Mesothelial cell of epicardium (in vitro differentiated cells): Measurements from ENCODE around the gene TEN1. TPM values are rescaled to one million over a fixed set of nuclear protein-coding genes. Genes with fewer than 3 reads are reported as not detected.
A peak's percentile ranks its signal among the peaks of the same experiment; 100 is the strongest.

Experiments
- DNase-seq, 2 experiments: peaks; one replicate each; pipeline ENCODE4 v3.0.0; 2021; ENCODE audit warnings: low spot score in 2 of 2; ENCODE audit not compliant: unreplicated experiment in 2 of 2
- H3K27ac Mint-ChIP-seq: 2 replicates; pipeline ENCODE4 v1.8.0; 2021; ENCODE audit warnings: mixed read lengths
- H3K27me3 Mint-ChIP-seq: 2 replicates; pipeline ENCODE4 v1.8.0; 2021; ENCODE audit warnings: low read depth, mixed read lengths
- H3K36me3 Mint-ChIP-seq: 2 replicates; pipeline ENCODE4 v1.8.0; 2021; ENCODE audit warnings: mixed read lengths
- H3K4me1 Mint-ChIP-seq: 2 replicates; pipeline ENCODE4 v1.8.0; 2021; ENCODE audit warnings: mixed read lengths
- H3K4me3 Mint-ChIP-seq: 2 replicates; pipeline ENCODE4 v1.8.0; 2021; ENCODE audit warnings: mild to moderate bottlenecking, moderate library complexity, mixed read lengths
- H3K9me3 Mint-ChIP-seq: 2 replicates; pipeline ENCODE4 v1.8.0; 2021; ENCODE audit warnings: mixed read lengths
- total RNA-seq: library from RNA; stranded (reverse); gene quantifications from 3 replicates; pipeline ENCODE4 v1.2.1, GENCODE V29; 2021
- TF ChIP-seq, protein P1 (sequence below): fragments of 200-600 bp; sonication (generic); IDR thresholded peaks from one replicate; pipeline ENCODE4 v1.5.0; 2021; ENCODE audit warnings: antibody characterized with exemption; ENCODE audit not compliant: unreplicated experiment

TEN1 gene
- total RNA-seq, 1 donor from 2014 or later, result 35.5 TPM

DNA sequence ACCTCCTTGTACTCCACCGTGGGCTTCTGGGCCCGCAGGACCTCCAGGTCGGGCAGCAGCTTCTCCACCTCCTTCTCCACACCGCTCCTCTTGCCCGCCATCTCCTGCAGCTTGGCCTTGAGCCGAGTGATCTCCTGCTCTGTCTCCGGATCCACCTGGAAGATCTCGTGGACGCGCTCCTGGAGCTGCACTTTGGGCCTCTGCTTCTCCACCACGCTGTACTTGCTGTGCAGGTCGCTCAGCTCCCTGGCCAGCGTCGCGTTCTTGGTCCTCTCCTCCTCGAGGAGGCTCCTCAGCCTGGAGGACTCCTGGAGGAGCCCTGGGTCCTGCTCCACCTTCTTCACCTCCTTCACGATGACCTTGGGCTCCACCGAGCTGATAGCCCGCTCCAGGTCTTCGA lies 30.4 kb downstream of the TEN1 start:
- Mint-ChIP-seq H3K4me3 (no peak overlapping the region), H3K27me3 (peaks cover 2% of the 10 kb centered on the region), H3K9me3 (no peaks in the 10 kb centered on the region), H3K27ac (no peak overlapping the region), H3K4me1 (peaks cover 11% of the 10 kb centered on the region), H3K36me3 (peaks cover 11% of the 10 kb centered on the region)
- TF ChIP-seq, protein P1, sequence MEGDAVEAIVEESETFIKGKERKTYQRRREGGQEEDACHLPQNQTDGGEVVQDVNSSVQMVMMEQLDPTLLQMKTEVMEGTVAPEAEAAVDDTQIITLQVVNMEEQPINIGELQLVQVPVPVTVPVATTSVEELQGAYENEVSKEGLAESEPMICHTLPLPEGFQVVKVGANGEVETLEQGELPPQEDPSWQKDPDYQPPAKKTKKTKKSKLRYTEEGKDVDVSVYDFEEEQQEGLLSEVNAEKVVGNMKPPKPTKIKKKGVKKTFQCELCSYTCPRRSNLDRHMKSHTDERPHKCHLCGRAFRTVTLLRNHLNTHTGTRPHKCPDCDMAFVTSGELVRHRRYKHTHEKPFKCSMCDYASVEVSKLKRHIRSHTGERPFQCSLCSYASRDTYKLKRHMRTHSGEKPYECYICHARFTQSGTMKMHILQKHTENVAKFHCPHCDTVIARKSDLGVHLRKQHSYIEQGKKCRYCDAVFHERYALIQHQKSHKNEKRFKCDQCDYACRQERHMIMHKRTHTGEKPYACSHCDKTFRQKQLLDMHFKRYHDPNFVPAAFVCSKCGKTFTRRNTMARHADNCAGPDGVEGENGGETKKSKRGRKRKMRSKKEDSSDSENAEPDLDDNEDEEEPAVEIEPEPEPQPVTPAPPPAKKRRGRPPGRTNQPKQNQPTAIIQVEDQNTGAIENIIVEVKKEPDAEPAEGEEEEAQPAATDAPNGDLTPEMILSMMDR, result no peak
- DNase-seq, result no peak

DNA sequence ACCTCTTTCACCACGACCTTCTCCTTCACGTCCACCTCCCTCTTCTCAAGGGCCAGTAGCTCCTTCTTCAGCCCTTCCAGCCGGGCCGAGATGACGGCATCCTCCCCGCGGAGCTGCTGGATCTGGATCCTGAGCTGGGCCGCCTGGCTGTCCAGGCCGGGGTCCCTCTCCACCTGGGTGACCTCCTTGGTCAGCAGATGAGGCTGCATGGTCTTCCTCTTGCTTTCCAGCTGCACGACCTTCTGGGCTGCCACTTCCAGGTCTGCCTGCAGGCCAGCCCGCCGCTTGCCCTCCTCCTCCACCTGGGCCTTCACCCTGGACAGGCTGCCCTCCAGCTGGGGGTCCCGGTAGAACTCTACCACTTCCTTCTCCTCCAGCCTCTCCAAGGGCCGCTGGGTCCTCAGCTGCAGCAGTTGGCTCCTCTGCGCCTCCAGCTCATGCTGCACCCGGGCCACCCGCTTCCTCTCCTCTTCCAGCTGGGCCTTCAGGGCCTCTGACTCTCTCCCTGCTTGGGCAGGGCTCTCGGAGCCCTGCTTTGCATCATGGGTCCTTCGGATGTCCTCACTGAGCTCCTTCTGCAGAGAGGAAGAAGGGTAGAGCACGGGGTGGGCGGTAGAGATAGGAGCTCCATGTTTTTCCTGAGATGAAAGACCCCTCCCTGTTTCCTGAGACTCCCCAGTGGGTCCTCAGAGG lies 31.1 kb downstream of the TEN1 start:
- H3K36me3 Mint-ChIP-seq, result peaks cover 9% of the 10 kb centered on the region
- no peak overlapping the region for H3K4me3 Mint-ChIP-seq
- peaks cover 11% of the 10 kb centered on the region for H3K4me1 Mint-ChIP-seq
- TF ChIP-seq, protein P1, result no peak
- peaks cover 2% of the 10 kb centered on the region for H3K27me3 Mint-ChIP-seq
- no peaks in the 10 kb centered on the region for H3K9me3 Mint-ChIP-seq
- H3K27ac Mint-ChIP-seq, result no peak overlapping the region
- DNase-seq, result no peak

DNA sequence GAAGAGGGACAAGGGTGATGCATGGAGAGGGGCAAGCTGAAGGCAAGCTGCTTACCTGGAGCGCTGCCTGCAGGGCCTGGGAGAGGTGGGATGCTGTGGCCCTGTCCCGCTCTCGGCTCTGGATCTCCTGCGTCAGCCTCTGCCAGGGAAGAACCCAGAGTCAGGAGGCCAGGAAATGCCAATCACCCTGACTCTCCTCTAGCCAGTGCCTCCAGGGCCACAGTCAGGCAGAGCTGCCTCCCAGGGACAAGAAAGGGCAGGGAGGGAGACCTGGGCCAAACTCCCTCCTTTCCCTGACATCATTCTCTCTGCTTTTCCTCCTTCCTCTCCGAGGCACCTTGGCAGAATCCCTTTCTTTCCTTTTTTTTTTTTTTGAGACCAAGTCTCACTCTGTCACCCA lies 32.9 kb downstream of the TEN1 start:
- H3K36me3 Mint-ChIP-seq, result no peaks in the 10 kb centered on the region
- TF ChIP-seq, protein P1, result no peak
- no peaks in the 10 kb centered on the region for H3K9me3 Mint-ChIP-seq
- DNase-seq, result no peak
- no peak overlapping the region for H3K4me3 Mint-ChIP-seq
- peaks cover 11% of the 10 kb centered on the region for H3K4me1 Mint-ChIP-seq
- no peak overlapping the region for H3K27ac Mint-ChIP-seq
- H3K27me3 Mint-ChIP-seq, result peaks cover 5% of the 10 kb centered on the region

DNA sequence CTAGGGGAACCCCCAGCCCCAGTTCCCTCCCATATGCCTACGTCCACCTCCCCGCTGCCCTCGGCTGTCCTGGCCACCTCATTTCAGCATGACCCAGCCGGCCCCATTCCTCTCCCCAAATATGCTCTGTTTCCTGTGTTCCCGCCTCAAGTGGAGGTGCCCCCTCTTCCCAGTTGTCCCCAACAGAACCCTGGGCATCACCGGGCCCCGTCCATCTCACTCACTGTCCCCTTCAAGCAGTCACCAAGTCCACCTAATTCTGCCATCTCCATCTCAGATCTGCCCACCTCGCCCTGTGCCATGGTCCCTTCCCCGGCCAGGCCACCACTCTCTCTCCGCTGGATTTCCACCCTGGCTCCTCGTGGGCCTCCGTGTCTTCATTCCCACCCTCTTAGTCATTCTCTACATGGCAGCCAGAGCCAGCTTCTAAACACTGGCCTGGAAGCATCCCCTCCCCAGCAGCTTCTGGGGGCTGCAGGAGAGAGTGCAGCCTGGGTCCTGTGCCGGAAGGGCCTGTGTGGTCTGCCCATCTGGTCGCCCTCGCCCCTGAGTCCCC lies 34.4 kb downstream of the TEN1 start:
- no peak overlapping the region for H3K4me3 Mint-ChIP-seq
- no peaks in the 10 kb centered on the region for H3K9me3 Mint-ChIP-seq
- peaks cover 11% of the 10 kb centered on the region for H3K4me1 Mint-ChIP-seq
- no peaks in the 10 kb centered on the region for H3K36me3 Mint-ChIP-seq
- DNase-seq, result no peak
- no peak overlapping the region for H3K27ac Mint-ChIP-seq
- peaks cover 5% of the 10 kb centered on the region for H3K27me3 Mint-ChIP-seq
- TF ChIP-seq, protein P1, result no peak

DNA sequence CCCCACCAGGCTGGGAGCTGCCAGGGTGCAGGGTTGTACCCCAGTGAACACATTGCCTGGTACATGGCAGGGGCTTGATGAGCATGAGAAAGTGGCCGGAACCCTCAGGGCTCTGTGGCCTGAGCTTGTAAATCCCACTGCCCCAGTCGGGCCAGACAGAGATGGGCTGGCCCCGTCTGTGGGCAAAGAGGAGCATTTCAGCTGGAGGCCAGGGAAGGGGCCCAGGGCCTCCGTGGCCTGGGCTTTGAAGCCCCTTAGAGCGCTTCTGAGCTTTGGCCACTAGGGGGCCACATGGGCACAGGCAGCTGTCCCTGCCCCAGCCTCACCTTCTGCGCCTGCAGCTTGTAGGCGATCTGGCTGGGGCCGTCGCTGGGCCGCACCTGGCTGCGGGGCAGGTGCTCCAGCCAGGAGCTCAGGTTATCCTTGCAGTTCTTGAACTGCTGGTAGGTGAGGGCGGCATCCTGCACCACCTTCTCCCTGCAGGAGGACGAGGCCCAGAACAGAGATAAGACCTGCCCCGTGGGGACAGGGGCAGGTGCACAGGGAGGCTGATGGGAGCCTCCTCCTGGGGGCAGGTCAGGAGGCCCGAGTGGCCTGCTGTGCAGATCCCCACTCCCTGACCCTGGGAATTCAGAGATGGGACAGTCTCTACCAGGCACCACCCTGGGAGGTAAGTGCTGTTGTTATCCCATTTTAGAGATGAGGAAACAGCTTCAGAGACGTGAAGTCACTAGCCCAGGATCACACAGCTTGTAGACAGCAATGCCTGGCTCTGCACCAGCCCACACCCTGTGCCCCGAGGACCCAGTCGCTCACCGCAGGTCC lies 35.3 kb downstream of the TEN1 start:
- Mint-ChIP-seq H3K36me3 (no peaks in the 10 kb centered on the region), H3K4me1 (peaks cover 11% of the 10 kb centered on the region), H3K9me3 (no peaks in the 10 kb centered on the region), H3K4me3 (no peak overlapping the region), H3K27ac (peak overlapping the region; percentile 39), H3K27me3 (peaks cover 5% of the 10 kb centered on the region)
- peak; percentile 69 to 80 for DNase-seq
- TF ChIP-seq, protein P1, result peak; percentile 99
